Activated CD4-positive, CD25-positive, alpha-beta regulatory T cell (primary cell): Measurements from ENCODE around the gene PODNL1.
"Not testable (repeated sequence)": the region's sequence is repeated elsewhere in the genome, so short reads cannot be mapped to it uniquely, and the experiment has no call there.

Experiments
- DNase-seq, 4 experiments: peaks; one replicate each; lab custom pipeline; 2025; lab: John Stamatoyannopoulos, UW

Gene PODNL1

GRCh38 chr19:13923194-13923987, 14.8 kb downstream of the PODNL1 start:
- DNase-seq = no peak

GRCh38 chr19:13922118-13922517, 16.1 kb downstream of the PODNL1 start:
- DNase-seq = not testable (repeated sequence)

- DNase-seq = no peak
These were observed 17.1 kb downstream of the PODNL1 start for GRCh38 chr19:13920940-13921747.

- no peak for DNase-seq
These were observed 17.7 kb downstream of the PODNL1 start for GRCh38 chr19:13920524-13920923.

- no peak for DNase-seq
These were observed 19.3 kb downstream of the PODNL1 start for GRCh38 chr19:13918726-13919411.

GRCh38 chr19:13917888-13918406, 20.3 kb downstream of the PODNL1 start:
- no peak for DNase-seq

- no peak for DNase-seq
These were observed 23.4 kb downstream of the PODNL1 start for GRCh38 chr19:13914777-13915176.

GRCh38 chr19:13913352-13913751, 24.9 kb downstream of the PODNL1 start:
- DNase-seq = no peak

- no peak for DNase-seq
These were observed 28.8 kb downstream of the PODNL1 start for GRCh38 chr19:13909430-13909829.

- DNase-seq = no peak
These were observed 29.5 kb downstream of the PODNL1 start for GRCh38 chr19:13908674-13909073.

- no peak for DNase-seq
These were observed 31.3 kb downstream of the PODNL1 start for GRCh38 chr19:13906910-13907309.

- DNase-seq = no peak
These were observed 31.7 kb downstream of the PODNL1 start for GRCh38 chr19:13906521-13906904.

- DNase-seq = peak; percentile 88 to 93 (median 90)
These were observed 32.3 kb downstream of the PODNL1 start, which contains the start of the genes BRME1 and CC2D1A for GRCh38 chr19:13905634-13906520. Gene BRME1 (minus strand): TSS chr19:13906117. CDS start chr19:13904892, 1,225 bp downstream. Gene CC2D1A (plus strand): TSS chr19:13906201. CDS start chr19:13906442, 241 bp downstream.

GRCh38 chr19:13902993-13903555, 35.1 kb downstream of the PODNL1 start:
- no peak for DNase-seq

- DNase-seq = no peak
These were observed 38.2 kb downstream of the PODNL1 start for GRCh38 chr19:13899912-13900584.

GRCh38 chr19:13899393-13899792, 38.8 kb downstream of the PODNL1 start:
- no peak for DNase-seq

- no peak for DNase-seq
These were observed 42.0 kb downstream of the PODNL1 start for GRCh38 chr19:13896227-13896626.

- no peak for DNase-seq
These were observed 43.7 kb downstream of the PODNL1 start for GRCh38 chr19:13894552-13894951.

- no peak for DNase-seq
These were observed 45.3 kb downstream of the PODNL1 start for GRCh38 chr19:13892870-13893269.

GRCh38 chr19:13890136-13890535, 48.1 kb downstream of the PODNL1 start:
- DNase-seq = no peak
